Measurements from ENCODE around the gene ZNF618. TPM values are rescaled to one million over a fixed set of nuclear protein-coding genes. Genes with fewer than 3 reads are reported as not detected.

ZNF618 gene
- total RNA-seq, 1 donor from 2014 or later: 12.1 TPM

DNA sequence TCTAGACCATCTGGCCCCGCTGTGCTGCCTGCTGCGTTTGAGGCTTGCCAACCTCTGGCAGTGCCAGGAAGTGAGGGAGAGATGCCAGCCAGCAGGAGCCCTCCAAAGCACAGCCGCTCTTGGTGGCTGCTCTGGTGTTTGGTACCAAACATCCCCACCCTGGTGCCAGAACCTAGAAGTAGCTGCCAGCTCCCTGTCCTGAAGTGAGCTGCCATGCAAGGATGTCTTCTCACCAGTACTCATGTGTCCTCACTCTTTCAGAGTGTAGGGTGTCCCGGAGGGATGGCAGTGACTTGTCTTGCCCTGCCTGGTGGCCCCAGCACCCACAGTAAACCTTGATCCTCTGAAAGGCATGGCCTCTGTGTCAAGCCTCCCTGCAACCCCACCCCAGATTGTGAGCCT is 158.6 kb downstream of the ZNF618 start:
- no peak overlapping the region for H3K4me3 ChIP-seq (ENCODE audit: low read depth, low read length)
- no peak for DNase-seq (ENCODE audit: low read depth)
- H3K36me3 ChIP-seq (ENCODE audit: control insufficient read depth, insufficient read depth, low read length): peaks cover 8% of the 10 kb centered on the region
- TF ChIP-seq, protein P1, sequence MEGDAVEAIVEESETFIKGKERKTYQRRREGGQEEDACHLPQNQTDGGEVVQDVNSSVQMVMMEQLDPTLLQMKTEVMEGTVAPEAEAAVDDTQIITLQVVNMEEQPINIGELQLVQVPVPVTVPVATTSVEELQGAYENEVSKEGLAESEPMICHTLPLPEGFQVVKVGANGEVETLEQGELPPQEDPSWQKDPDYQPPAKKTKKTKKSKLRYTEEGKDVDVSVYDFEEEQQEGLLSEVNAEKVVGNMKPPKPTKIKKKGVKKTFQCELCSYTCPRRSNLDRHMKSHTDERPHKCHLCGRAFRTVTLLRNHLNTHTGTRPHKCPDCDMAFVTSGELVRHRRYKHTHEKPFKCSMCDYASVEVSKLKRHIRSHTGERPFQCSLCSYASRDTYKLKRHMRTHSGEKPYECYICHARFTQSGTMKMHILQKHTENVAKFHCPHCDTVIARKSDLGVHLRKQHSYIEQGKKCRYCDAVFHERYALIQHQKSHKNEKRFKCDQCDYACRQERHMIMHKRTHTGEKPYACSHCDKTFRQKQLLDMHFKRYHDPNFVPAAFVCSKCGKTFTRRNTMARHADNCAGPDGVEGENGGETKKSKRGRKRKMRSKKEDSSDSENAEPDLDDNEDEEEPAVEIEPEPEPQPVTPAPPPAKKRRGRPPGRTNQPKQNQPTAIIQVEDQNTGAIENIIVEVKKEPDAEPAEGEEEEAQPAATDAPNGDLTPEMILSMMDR (IDR thresholded peaks at IDR 0.05; ENCODE audit: insufficient read depth, low read length, poor library complexity, severe bottlenecking): no peak
- H3K27me3 ChIP-seq (ENCODE audit: control insufficient read depth, insufficient read depth, low read length): no peaks in the 10 kb centered on the region

DNA sequence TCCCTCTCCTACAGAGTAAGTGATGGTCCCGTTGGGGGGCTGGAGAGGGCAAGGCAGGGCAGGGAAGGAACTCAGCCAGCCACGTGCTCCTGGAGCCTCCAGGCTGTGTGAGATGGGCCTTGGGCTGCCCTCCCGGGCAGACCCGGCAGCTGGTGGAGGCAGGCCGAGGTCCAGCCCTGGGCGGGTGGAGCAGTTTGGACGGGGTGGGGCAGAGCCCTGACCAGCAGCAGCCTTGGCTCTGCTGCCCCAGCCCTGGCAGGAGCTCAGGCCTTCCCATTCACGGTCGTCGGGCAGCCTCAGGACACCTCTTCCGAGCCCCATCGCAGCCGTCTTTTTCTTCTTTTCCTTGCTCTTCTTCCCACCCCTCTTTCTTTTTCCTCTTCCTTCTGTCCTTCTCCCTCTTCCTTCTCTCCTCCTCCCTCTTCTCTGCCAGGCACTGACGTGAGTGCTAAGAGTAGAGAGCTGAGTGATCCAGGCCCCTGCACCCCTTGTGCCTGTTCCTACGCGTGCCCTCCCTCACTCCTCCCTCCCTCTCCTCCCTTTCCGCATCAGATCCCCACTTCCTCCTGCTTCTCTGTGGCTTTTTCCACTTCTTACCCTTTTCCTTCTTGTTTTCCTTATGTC is 159.2 kb downstream of the ZNF618 start:
- no peak for DNase-seq (ENCODE audit: low read depth)
- H3K4me3 ChIP-seq (ENCODE audit: low read depth, low read length): no peak overlapping the region
- TF ChIP-seq, protein P1 (IDR thresholded peaks at IDR 0.05; ENCODE audit: insufficient read depth, low read length, poor library complexity, severe bottlenecking): no peak
- H3K27me3 ChIP-seq (ENCODE audit: control insufficient read depth, insufficient read depth, low read length): no peaks in the 10 kb centered on the region
- peaks cover 8% of the 10 kb centered on the region for H3K36me3 ChIP-seq (ENCODE audit: control insufficient read depth, insufficient read depth, low read length)

DNA sequence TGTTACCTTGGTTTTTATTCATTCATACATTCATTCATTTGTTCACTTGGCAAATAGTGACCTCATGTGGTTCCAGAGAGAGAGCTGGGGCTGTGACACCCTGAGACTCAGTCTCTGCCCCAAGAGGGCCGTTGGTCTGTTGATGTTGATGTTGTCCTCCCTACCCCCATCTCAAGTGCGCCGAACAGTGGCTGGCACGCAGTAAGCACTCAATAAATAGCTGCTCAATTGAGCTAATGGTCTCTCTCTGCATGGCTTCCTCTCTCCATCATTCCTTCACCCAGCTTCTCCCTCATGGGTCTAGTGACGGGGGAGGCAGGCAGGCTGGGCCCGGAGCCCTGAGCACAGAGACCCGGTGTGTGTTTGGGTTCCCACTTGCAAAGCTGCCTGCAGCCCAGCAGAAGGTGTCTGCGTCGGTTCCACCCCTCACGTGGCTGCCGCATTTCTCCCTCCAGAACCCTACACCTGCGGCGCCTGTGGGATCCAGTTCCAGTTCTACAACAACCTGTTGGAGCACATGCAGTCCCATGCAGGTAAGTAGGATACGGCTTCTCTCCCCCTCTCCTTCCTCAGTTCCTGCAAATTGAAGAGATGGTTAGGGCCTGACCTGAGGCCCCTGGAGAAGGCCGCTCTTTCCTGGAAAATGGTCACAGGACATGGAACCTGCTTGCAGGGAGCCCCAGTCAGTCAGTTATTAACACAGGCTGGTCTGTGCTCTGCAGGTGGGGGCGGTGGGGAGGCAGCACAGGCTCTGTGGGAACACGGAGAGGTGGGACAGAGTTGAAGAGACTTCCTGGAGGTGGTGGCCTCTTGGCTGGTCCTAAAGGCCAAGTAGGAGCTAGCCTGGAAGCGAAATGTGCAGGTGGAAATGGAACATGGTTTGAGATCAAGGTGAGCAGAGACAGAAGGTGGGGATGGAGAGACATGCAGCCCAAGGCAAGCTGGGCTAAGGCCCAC is 160.0 kb downstream of the ZNF618 start:
- DNase-seq (ENCODE audit: low read depth): no peak
- Histone ChIP-seq H3K27me3 (ENCODE audit: control insufficient read depth, insufficient read depth, low read length) (no peaks in the 10 kb centered on the region), H3K36me3 (ENCODE audit: control insufficient read depth, insufficient read depth, low read length) (peaks cover 8% of the 10 kb centered on the region), H3K4me3 (ENCODE audit: low read depth, low read length) (no peak overlapping the region)
- TF ChIP-seq, protein P1 (IDR thresholded peaks at IDR 0.05; ENCODE audit: insufficient read depth, low read length, poor library complexity, severe bottlenecking): no peak

DNA sequence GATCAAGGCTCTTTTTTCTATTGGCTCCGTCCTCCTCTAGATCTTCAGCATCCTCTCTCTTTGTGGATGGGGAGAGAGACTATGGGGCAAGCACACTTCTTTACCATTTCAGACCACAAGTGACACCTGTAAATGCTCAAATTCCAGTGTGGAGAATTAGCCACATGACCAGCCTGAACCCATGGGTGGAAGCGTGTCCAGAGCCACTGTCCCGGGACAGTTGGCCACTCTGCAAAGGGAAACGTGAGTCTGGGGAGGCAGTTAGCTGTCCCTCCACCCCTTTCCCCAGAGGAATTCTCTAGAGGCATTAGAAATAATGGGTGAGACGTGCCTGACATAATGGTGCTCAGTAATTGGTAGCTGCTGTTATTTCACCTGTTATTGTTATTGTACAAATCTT is 161.1 kb downstream of the ZNF618 start:
- DNase-seq (ENCODE audit: low read depth): no peak
- TF ChIP-seq, protein P1 (IDR thresholded peaks at IDR 0.05; ENCODE audit: insufficient read depth, low read length, poor library complexity, severe bottlenecking): no peak
- H3K4me3 ChIP-seq (ENCODE audit: low read depth, low read length): no peak overlapping the region

DNA sequence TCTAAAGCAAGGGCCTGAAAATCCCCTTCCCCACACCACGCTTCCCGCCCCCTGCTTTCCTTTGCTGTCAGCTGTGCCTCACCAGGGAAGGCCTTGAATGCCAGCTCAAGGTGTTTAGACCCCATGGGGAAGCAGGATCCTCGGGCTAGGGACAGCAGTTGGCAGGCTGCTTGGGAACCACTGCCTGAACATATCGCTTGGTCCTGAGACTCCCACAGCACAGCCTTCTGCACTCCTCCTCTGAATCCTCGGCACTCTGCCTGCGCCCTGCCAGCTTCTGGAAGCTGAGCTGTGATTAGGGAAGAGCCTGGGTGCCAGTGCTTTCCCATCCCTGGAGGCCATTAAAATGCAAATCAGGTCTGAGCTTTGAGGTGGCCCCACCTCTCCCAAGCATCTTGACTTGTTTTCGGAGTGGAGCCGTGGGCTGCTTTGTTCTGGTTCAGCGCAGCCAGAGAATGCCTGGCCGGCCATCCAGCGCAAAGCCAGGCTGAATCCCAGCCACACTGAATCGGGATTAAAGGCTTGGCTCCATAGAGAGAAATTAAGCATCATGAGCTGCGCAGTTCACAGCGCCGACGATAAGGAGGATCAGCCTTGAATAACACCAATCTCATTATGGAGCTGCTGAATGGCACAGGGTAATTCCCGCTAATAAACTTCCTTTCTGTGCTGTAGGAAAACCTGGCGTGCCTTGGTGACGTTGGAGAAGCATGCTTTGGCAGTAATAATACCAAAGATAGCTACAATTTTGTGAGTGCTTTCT is 162.0 kb downstream of the ZNF618 start:
- peak; percentile 35 for DNase-seq (ENCODE audit: low read depth)
- Histone ChIP-seq H3K4me3 (ENCODE audit: low read depth, low read length) (no peak overlapping the region), H3K27me3 (ENCODE audit: control insufficient read depth, insufficient read depth, low read length) (no peaks in the 10 kb centered on the region), H3K36me3 (ENCODE audit: control insufficient read depth, insufficient read depth, low read length) (peaks cover 5% of the 10 kb centered on the region)
- TF ChIP-seq, protein P1 (IDR thresholded peaks at IDR 0.05; ENCODE audit: insufficient read depth, low read length, poor library complexity, severe bottlenecking): no peak

More for the DNA sequence above, 161.1 kb downstream of the ZNF618 start:
- H3K27me3 ChIP-seq (ENCODE audit: control insufficient read depth, insufficient read depth, low read length): no peaks in the 10 kb centered on the region
- peaks cover 8% of the 10 kb centered on the region for H3K36me3 ChIP-seq (ENCODE audit: control insufficient read depth, insufficient read depth, low read length)

Measured in kidney epithelial cell (primary cell).